Smooth muscle cell (in vitro differentiated cells): Measurements from ENCODE around the gene MIOX. TPM values are rescaled to one million over a fixed set of nuclear protein-coding genes. Genes with fewer than 3 reads are reported as not detected.

Experiments
- DNase-seq: peaks from one replicate; lab custom pipeline; 2025; ENCODE audit not compliant: unreplicated experiment; lab: John Stamatoyannopoulos, UW
- H2AFZ ChIP-seq: fragments of 200-600 bp; sonication (generic); 2 replicates; pipeline ENCODE4 v1.6.0; 2016; ENCODE audit warnings: antibody characterized with exemption, low read depth, mild to moderate bottlenecking
- H3F3A ChIP-seq: fragments of 200-600 bp; sonication (generic); 2 replicates; pipeline ENCODE4 v1.6.0; 2017; ENCODE audit warnings: antibody characterized with exemption, low read depth
- H3K27ac ChIP-seq: fragments of 200-600 bp; sonication (generic); 2 replicates; pipeline ENCODE4 v1.5.1; 2016; ENCODE audit warnings: low read depth, mild to moderate bottlenecking
- H3K27me3 ChIP-seq: fragments of 200-600 bp; sonication (generic); 2 replicates; pipeline ENCODE4 v1.6.1; 2016; ENCODE audit warnings: low read depth, mild to moderate bottlenecking
- H3K36me3 ChIP-seq: fragments of 200-600 bp; sonication (generic); 2 replicates; pipeline ENCODE4 v1.5.1; 2016; ENCODE audit warnings: low read depth
- H3K4me1 ChIP-seq: fragments of 200-600 bp; sonication (generic); 2 replicates; pipeline ENCODE4 v1.5.1; 2016; ENCODE audit warnings: low read depth
- H3K4me2 ChIP-seq: fragments of 200-600 bp; sonication (generic); 2 replicates; pipeline ENCODE4 v1.6.0; 2016; ENCODE audit warnings: mild to moderate bottlenecking
- H3K4me3 ChIP-seq: fragments of 200-600 bp; sonication (generic); 2 replicates; pipeline ENCODE4 v1.5.1; 2016; ENCODE audit warnings: mild to moderate bottlenecking
- H3K79me2 ChIP-seq: fragments of 200-600 bp; sonication (generic); 2 replicates; pipeline ENCODE4 v1.6.0; 2016; ENCODE audit warnings: low read depth, mild to moderate bottlenecking
- H3K9ac ChIP-seq: fragments of 200-600 bp; sonication (generic); 2 replicates; pipeline ENCODE4 v1.6.0; 2016; ENCODE audit warnings: low read depth
- H3K9me3 ChIP-seq: fragments of 200-600 bp; sonication (generic); replicated peaks from 2 replicates; pipeline ENCODE4 v1.5.1; 2016; ENCODE audit warnings: low read depth
- H4K20me1 ChIP-seq: fragments of 200-600 bp; sonication (generic); 2 replicates; pipeline ENCODE4 v1.6.0; 2016; ENCODE audit warnings: low read depth
- CTCF ChIP-seq: fragments of 200-600 bp; sonication (generic); IDR thresholded peaks from 2 replicates; pipeline ENCODE4 v1.5.1; 2017; ENCODE audit warnings: borderline replicate concordance, mild to moderate bottlenecking, antibody characterized with exemption; ENCODE audit not compliant: insufficient read depth, poor library complexity, severe bottlenecking
- WGBS: methylation state at CpG from one replicate; pipeline ENCODE4 v1.1.7; 2016; ENCODE audit warnings: low lambda C conversion rate; 5-methylcytosine and 5-hydroxymethylcytosine counted together
- polyA plus RNA-seq: library from polyadenylated mRNA; unstranded; fragments of >200 nt; fragmentation: Nextera tagmentation; extraction: Ambion mirVana; gene quantifications from 2 replicates; pipeline ENCODE4 v1.2.1, GENCODE V29; 2016
- total RNA-seq: library from RNA; depleted of rRNA; stranded (reverse); fragments of >200 nt; gene quantifications from 2 replicates; pipeline ENCODE4 v1.2.3, GENCODE V29; 2014

MIOX gene
- total and polyA plus RNA-seq, 2 experiments from 2014 or later = 0.49 TPM; not detected in 1

- Histone ChIP-seq H3K36me3 (no peaks in the 10 kb centered on the region), H3K9ac (no peak overlapping the region), H2AFZ (no peak overlapping the region), H3K27ac (no peak overlapping the region), H3K27me3 (no peaks in the 10 kb centered on the region), H3F3A (no peaks in the 10 kb centered on the region), H4K20me1 (peaks cover 34% of the 10 kb centered on the region), H3K4me2 (no peak overlapping the region), H3K79me2 (peaks cover 6% of the 10 kb centered on the region), H3K4me1 (no peaks in the 10 kb centered on the region), H3K4me3 (no peak overlapping the region), H3K9me3 (no peaks in the 10 kb centered on the region)
- DNase-seq = no peak
- TF ChIP-seq CTCF = no peak
- 97% methylated on average over 27 of the region's 28 CpGs for WGBS
Observed at GRCh38 chr22:50463188-50463900, 23.3 kb upstream of the MIOX start.

GRCh38 chr22:50464451-50464850 is 22.2 kb upstream of the MIOX start:
- Histone ChIP-seq H3K36me3 (no peaks in the 10 kb centered on the region), H2AFZ (no peak overlapping the region), H3K79me2 (peaks cover 17% of the 10 kb centered on the region), H3K27me3 (no peaks in the 10 kb centered on the region), H4K20me1 (peaks cover 45% of the 10 kb centered on the region), H3K4me1 (no peaks in the 10 kb centered on the region), H3K9ac (no peak overlapping the region), H3K27ac (no peak overlapping the region), H3K9me3 (no peaks in the 10 kb centered on the region), H3K4me3 (no peak overlapping the region), H3K4me2 (no peak overlapping the region), H3F3A (no peaks in the 10 kb centered on the region)
- DNase-seq = no peak
- no peak for TF ChIP-seq CTCF
- 97% methylated on average over 24 of the region's 24 CpGs for WGBS

DNA sequence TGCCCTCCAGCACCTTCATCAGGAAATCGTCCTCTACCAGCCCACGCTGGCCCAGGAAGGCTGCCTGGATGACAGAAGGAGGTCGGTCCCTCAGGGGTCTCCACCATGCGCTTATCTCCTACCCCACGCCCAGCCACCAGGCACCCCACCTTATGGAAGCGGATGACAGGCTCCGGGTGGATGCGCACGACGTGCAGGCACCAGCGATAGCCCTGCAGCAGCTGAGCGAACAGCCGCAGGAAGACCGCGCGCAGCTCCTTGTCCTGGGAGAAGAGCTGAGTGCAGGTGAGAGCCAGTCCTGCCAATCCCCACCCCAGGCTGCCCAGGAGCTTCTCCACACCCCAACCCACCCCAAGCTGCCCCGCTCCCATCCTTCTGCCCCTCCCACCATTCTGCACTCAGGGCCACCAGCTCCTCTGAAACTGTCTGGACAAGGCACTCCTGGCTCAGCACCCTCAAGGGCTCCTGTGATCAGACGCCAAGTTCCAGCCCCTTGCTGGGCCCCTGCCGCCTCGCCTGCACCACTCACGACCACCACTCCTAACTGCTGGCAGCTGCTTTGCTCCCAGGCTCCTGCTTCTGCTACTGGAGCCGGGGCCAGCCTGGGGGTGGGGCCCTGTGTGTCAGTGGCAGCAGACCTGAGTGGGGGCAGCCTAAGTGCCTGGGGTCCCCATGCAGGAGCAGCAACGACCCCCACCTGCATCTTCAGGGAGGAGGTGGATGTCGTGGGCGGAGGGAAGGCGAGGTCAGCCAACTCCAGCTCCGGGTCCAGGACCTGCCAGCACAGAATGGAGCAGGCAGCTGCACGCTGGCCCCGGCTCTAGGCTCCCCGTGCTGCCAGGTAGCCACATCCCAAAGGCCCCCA is 21.4 kb upstream of the MIOX start:
- Histone ChIP-seq H3K4me3 (no peak overlapping the region), H3K36me3 (no peaks in the 10 kb centered on the region), H3K79me2 (peaks cover 25% of the 10 kb centered on the region), H3K9me3 (no peaks in the 10 kb centered on the region), H3F3A (no peaks in the 10 kb centered on the region), H3K27ac (no peak overlapping the region), H2AFZ (no peak overlapping the region), H3K4me2 (no peak overlapping the region), H3K27me3 (no peaks in the 10 kb centered on the region), H3K4me1 (peaks cover 6% of the 10 kb centered on the region), H3K9ac (no peak overlapping the region), H4K20me1 (peaks cover 54% of the 10 kb centered on the region)
- DNase-seq = no peak
- no peak for TF ChIP-seq CTCF
- 96% methylated on average over 29 of the region's 30 CpGs for WGBS
